ENCODE measurements around the gene CX3CR1.

- TF ChIP-seq EZH2phosphoT487 (IDR thresholded peaks at IDR 0.05; ENCODE audit: borderline replicate concordance, low read length) (no peak), CTCF (IDR thresholded peaks at IDR 0.05; ENCODE audit: low read depth, low read length, poor library complexity, severe bottlenecking) (peak; percentile 26)
These were observed 6.7 kb downstream of the CX3CR1 start for GRCh38 chr3:39273119-39273518.
